Measurements from ENCODE around the gene C10orf62. TPM values are rescaled to one million over a fixed set of nuclear protein-coding genes. Genes with fewer than 3 reads are reported as not detected.

The C10orf62 gene
- total and polyA plus RNA-seq, 12 donors: 0.26 to 2.3 (median 0.90) TPM; not detected in 3

- Histone ChIP-seq H3K36me3 (replicated peaks in 1 of 2) (no peaks in the 10 kb centered on the region), H3K27ac (no peak overlapping the region), H3K4me3 (no peak overlapping the region), H3K27me3 (no peaks in the 10 kb centered on the region), H3K9me3 (replicated peaks in 1 of 3) (no peaks in the 10 kb centered on the region), H3K4me1 (replicated peaks in 1 of 2) (peaks cover 0 to 4% of the 10 kb centered on the region in 2 donors)
- intact Hi-C loops (cut with DNase I): no loop called here
- DNase-seq: no peak
- TF ChIP-seq CTCF (IDR thresholded peaks at IDR 0.05): no peak
- no peak for TF ChIP-seq POLR2A (IDR thresholded peaks at IDR 0.05)
- 91 to 97% (median 95%) methylated on average over 4 to 5 of the region's 5 CpGs for WGBS, 4 donors
These were observed 17.6 kb downstream of the C10orf62 start for GRCh38 chr10:97607095-97607636.

- Histone ChIP-seq H3K27me3 (no peaks in the 10 kb centered on the region), H3K27ac (peak overlapping the region in 1 of 5 donors; percentile 22), H3K4me1 (replicated peaks in 1 of 2) (no peaks in the 10 kb centered on the region), H3K4me3 (no peak overlapping the region), H3K36me3 (replicated peaks in 1 of 2) (no peaks in the 10 kb centered on the region), H3K9me3 (replicated peaks in 1 of 3) (no peaks in the 10 kb centered on the region)
- intact Hi-C loops (cut with DNase I): no loop called here
- TF ChIP-seq CTCF (IDR thresholded peaks at IDR 0.05) (no peak), POLR2A (IDR thresholded peaks at IDR 0.05) (no peak)
- no peak for DNase-seq
- 73 to 84% (median 80%) methylated on average over 11 to 13 of the region's 13 CpGs for WGBS, 4 donors
These were observed 19.6 kb downstream of the C10orf62 start for GRCh38 chr10:97608991-97609561.

GRCh38 chr10:97611473-97611872 lies 22.0 kb downstream of the C10orf62 start:
- Histone ChIP-seq H3K36me3 (replicated peaks in 1 of 2) (no peaks in the 10 kb centered on the region), H3K27ac (no peak overlapping the region), H3K27me3 (no peaks in the 10 kb centered on the region), H3K4me1 (replicated peaks in 1 of 2) (no peaks in the 10 kb centered on the region), H3K4me3 (no peak overlapping the region), H3K9me3 (replicated peaks in 1 of 3) (no peaks in the 10 kb centered on the region)
- WGBS, 4 donors: 83 to 91% (median 86%) methylated on average over 4 to 12 of the region's 12 CpGs
- DNase-seq: no peak
- TF ChIP-seq POLR2A (IDR thresholded peaks at IDR 0.05) (no peak), CTCF (IDR thresholded peaks at IDR 0.05) (no peak)
- intact Hi-C loops (cut with DNase I): loop anchor here (5.0 kb wide), 1 partner anchor 39 kb away; the partner anchor contains the start of gene ANKRD2 (in 2 of the 2)

- 18 to 35% (median 25%) methylated on average over 2 of the region's 2 CpGs for WGBS, 4 donors
- intact Hi-C loops (cut with DNase I): loop anchor here (5.0 kb wide), 1 partner anchor 40 kb away; the partner anchor contains the start of gene ANKRD2 (in 2 of the 2)
These were observed 22.9 kb downstream of the C10orf62 start for GRCh38 chr10:97612386-97612785.

More at GRCh38 chr10:97612386-97612785, 22.9 kb downstream of the C10orf62 start:
- Histone ChIP-seq H3K4me3 (no peak overlapping the region), H3K36me3 (replicated peaks in 1 of 2) (no peaks in the 10 kb centered on the region), H3K27me3 (no peaks in the 10 kb centered on the region), H3K4me1 (replicated peaks in 1 of 2) (no peaks in the 10 kb centered on the region), H3K9me3 (replicated peaks in 1 of 3) (no peaks in the 10 kb centered on the region), H3K27ac (no peak overlapping the region)
- DNase-seq: peak in 5 of 7 donors; percentile 33 to 69 (median 37)
- TF ChIP-seq POLR2A (IDR thresholded peaks at IDR 0.05) (no peak), CTCF (IDR thresholded peaks at IDR 0.05) (peak; percentile 18 to 67 (median 48))

All from adrenal gland (tissue), 12 donors.